GM18526 (cell line): ENCODE measurements around the gene MRPL12.

ENCODE experiments used
- POLR2A ChIP-seq: IDR thresholded peaks from 3 replicates; pipeline ENCODE4 v1.6.1; 2011; ENCODE audit not compliant: insufficient read length; ENCODE audit errors: extremely low read depth

The MRPL12 gene

GRCh38 chr17:81673561-81674258, 29.5 kb upstream of the MRPL12 start:
- TF ChIP-seq POLR2A = no peak

GRCh38 chr17:81676906-81677305, 26.3 kb upstream of the MRPL12 start:
- no peak for TF ChIP-seq POLR2A

GRCh38 chr17:81680150-81680549, 23.0 kb upstream of the MRPL12 start:
- TF ChIP-seq POLR2A = no peak

DNA sequence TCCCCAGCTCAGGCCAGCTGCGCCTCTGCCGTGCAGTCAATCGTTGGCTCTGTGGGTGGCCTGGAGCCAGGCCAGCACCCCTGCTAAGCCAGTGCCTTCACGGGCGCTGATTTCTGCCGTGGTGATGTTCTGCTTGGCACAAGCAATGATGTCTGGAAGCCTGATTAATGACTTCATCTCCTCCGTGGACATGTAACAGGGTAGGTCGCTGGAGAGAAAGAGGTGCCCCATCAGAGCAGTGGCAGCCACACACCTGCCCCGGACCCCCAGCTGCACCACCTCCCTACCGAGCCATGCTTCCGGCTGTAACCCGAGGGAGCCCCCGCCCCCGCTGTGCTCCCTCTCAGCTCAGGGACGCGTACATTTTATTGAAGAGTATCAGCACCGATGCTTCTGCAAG, 21.5 kb upstream of the MRPL12 start:
- no peak for TF ChIP-seq POLR2A

DNA sequence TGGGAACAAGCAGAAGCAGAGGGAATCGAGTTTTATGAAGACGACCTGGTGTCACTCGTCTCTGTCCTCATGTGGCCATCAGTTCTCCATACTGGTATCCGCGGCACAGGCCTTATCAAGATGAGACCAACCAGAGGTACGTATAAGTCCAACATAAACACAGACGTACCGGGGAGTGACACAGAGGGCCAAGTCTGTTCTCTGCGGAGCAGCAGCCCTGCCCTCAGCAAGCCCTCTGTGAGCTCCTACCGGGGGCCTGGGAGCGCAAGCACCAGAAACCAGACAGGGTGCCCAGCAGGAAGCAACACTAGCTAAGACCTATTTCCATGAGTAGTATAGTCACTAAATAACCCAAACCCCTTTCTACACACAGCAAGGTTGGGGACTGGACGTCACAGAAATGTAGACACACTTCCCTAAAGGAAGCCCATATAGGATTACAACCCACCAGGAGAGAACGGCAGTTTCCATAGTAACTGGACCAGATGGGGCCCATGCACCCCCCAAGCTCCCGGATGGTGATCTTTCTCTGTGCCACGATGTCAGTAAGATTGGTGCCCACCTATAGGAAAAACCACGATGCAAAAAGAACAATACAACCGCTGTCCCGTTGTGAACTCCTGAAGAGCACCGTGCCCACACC, 20.5 kb upstream of the MRPL12 start:
- no peak for TF ChIP-seq POLR2A

DNA sequence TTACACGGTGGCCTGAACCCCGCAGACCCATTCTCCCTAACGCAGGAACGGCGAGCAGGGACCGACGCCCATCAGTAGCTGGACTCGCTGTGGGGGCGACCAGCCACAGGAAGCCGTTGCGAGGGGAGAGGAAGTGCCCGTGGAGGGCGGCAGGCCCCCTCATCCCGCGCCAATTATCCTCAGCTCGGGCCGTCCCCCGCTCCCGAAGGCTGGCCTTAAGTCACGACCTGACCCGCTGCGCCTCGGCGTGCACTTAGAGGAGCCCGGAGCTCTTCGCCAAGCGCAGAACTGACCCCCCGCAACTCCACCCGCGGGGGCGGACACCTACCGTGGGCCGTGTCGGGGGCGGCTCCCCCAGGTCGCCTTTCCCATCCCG, 20.0 kb upstream of the MRPL12 start:
- TF ChIP-seq POLR2A = no peak

DNA sequence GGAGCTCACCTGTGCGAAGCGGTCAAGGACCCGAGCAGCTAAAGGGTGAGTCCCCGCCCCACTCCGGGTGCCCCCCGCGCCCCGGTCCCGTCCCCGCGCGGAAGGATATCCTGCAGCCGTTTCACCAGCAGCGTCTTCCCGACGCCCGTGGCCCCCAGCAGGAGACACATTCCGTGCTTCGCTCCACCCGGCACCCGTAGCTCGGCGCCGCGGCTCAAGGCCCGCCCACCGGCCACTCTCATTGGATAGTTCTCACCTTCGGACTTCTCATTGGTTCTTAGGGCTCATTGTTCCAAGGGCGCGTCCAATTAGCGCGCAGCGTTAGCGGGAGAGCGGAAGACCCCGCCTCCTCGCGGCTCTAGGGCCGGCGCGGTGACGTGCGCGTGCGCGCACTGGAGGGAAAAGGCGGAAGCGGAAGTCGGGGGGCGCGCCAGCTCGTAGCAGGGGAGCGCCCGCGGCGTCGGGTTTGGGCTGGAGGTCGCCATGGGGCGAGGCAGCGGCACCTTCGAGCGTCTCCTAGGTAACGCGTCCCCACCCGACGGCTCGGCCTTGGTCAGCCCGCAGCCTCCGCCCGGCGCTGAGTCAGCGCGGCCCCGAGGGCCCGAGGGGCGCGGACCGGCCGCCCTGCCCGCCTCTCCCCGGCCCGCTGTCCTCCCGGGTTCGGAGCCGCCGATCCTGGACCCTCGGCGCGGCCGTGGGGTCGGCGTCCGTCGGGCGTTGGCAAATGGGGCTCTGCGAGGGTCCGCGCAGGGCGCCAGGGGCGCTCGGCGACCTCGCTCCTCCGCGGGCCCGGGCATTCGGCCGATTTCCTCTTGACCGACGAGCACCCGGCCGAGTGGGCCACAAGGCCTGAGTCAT, 19.4 kb upstream of the MRPL12 start, which contains the start of the genes ARL16 and HGS:
ARL16 (minus strand) TSS at position 214 of the 858 bp plus-strand sequence; CDS start at position 170, 44 bp downstream.
HGS (plus strand) TSS at position 428 of the 858 bp plus-strand sequence; CDS start at position 484, 56 bp downstream.
- TF ChIP-seq POLR2A = peak; percentile 73

GRCh38 chr17:81684442-81684911, 18.7 kb upstream of the MRPL12 start:
- TF ChIP-seq POLR2A = no peak

GRCh38 chr17:81685108-81685507, 18.1 kb upstream of the MRPL12 start:
- TF ChIP-seq POLR2A = no peak

- no peak for TF ChIP-seq POLR2A
These were observed 16.6 kb upstream of the MRPL12 start for GRCh38 chr17:81686614-81687013.

DNA sequence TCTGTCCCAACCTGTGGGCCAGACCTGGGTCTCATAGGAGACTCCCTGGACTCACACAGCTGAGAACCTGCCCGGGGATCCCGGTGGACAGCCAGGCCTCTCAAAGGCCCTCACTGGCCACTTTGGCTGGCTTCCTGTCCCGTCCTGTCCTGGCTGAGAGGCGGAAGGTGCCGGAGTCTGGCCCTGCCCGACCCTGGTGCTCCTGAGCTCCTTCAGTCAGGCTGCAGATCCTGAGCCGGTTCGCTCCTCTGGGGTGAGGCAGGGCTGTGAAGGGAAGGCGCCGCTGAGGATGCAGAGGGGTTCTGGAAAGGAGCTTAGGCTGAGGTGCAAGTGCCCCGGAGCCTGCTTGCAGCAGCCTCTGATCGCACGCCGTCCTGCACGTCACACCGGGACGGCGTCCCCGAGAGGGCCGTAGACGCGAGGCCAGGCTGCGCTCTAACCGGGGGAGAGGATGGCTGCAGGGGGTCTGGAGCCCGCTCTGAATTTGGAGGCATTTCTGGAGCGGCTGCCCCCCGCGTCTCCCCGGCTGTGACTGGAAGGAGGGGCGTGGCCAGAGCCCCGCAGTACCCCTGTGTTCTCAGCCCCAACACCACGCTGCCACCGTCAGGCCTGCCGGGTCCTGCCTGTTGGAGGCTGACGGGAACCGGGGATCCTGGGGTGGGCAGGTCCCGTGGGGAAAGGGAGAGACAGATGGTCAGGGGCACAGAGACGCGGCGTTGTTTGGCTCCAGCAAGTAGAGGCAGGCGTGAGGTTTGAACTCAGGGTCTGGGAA, 15.2 kb upstream of the MRPL12 start:
- TF ChIP-seq POLR2A = no peak

- TF ChIP-seq POLR2A = no peak
These were observed 14.6 kb upstream of the MRPL12 start for GRCh38 chr17:81688616-81689015.

DNA sequence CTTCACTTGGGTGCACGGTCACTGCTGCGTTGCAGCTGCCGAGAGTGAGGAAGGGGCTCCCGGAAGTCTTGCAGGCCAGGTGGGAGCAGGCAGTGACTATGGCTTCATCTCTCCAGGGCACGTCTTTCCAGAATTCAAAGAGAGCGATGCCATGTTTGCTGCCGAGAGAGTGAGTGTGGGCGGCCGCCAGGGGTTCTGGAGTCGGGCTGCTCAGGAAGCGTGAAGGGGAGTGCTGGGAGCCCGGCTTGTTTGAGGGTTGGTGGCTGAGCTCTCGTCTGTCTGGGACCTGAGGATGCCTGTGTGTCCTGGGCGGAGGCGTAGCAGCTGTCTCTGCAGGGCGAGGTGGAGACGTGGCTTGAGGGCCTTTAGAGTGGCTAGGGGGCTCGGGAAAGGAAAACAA, 13.1 kb upstream of the MRPL12 start:
- TF ChIP-seq POLR2A = no peak

- TF ChIP-seq POLR2A = no peak
These were observed 12.6 kb upstream of the MRPL12 start for GRCh38 chr17:81690549-81690948.

DNA sequence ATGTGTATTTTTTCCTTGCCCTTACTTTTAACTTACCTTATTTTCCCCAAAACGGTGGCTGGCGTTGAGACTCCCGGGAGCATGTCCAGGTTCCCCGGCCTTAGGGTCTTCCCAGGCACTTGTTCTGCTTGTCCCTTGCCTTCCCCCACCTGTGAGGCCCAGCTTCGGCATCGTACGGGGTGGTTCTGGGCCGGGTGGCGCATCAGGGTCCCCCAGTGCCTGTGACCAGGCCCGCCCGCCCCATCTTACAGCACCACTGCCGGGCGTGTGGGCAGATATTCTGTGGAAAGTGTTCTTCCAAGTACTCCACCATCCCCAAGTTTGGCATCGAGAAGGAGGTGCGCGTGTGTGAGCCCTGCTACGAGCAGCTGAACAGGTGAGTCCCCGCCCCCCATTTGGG, 12.0 kb upstream of the MRPL12 start:
- TF ChIP-seq POLR2A = no peak
